SK-N-SH treated with all-trans-retinoic acid at 6 μM for 48 hours (cell line): ENCODE results near the gene FIGLA.

ENCODE experiments used
- ATAC-seq: fragments of 200-7000 bp; cut with Tn5 transposase; 3 replicates; pipeline ENCODE4 v1.9.1; 2020; ENCODE audit warnings: mild to moderate bottlenecking, moderate library complexity
- ARNTL ChIP-seq: fragments of 450-650 bp; formaldehyde crosslinking; IDR thresholded peaks from 2 replicates; pipeline ENCODE4 v1.5.0; 2020; ENCODE audit warnings: low read depth, mild to moderate bottlenecking, moderate library complexity, borderline replicate concordance
- BACH2 ChIP-seq: fragments of 250-450 bp; sonication (Bioruptor Pico); IDR thresholded peaks from 2 replicates; pipeline ENCODE4 v1.9.0; 2021; ENCODE audit warnings: mild to moderate bottlenecking, borderline replicate concordance
- CSDC2 ChIP-seq: fragments of 250-450 bp; sonication (Bioruptor Pico); IDR thresholded peaks from 2 replicates; pipeline ENCODE4 v1.5.0; 2020; ENCODE audit warnings: mild to moderate bottlenecking, moderate library complexity
- ESRRG ChIP-seq: fragments of 250-450 bp; sonication (Bioruptor Pico); IDR thresholded peaks from 2 replicates; pipeline ENCODE4 v1.6.1; 2021; ENCODE audit warnings: mild to moderate bottlenecking
- GLIS3 ChIP-seq: fragments of 250-450 bp; sonication (Bioruptor Pico); IDR thresholded peaks from 2 replicates; pipeline ENCODE4 v1.5.0; 2020; ENCODE audit warnings: mild to moderate bottlenecking, moderate library complexity
- ISL1 ChIP-seq: fragments of 250-450 bp; sonication (Bioruptor Pico); IDR thresholded peaks from 2 replicates; pipeline ENCODE4 v2.1.2; 2022; ENCODE audit warnings: mild to moderate bottlenecking, moderate library complexity
- OSR1 ChIP-seq: fragments of 250-450 bp; sonication (Bioruptor Pico); IDR thresholded peaks from 2 replicates; pipeline ENCODE4 v1.8.0; 2022; ENCODE audit warnings: moderate library complexity, mild to moderate bottlenecking, inconsistent platforms
- PPARA ChIP-seq: fragments of 250-450 bp; sonication (Bioruptor Pico); IDR thresholded peaks from 2 replicates; pipeline ENCODE4 v1.5.0; 2020; ENCODE audit warnings: mild to moderate bottlenecking, borderline replicate concordance
- RARB ChIP-seq: fragments of 250-450 bp; sonication (Bioruptor Pico); IDR thresholded peaks from 2 replicates; pipeline ENCODE4 v1.8.0; 2021; ENCODE audit warnings: mild to moderate bottlenecking, moderate library complexity
- SNAI2 ChIP-seq: fragments of 250-450 bp; sonication (Bioruptor Pico); IDR thresholded peaks from 2 replicates; pipeline ENCODE4 v1.5.0; 2020; ENCODE audit warnings: mild to moderate bottlenecking, moderate library complexity
- TCF4 ChIP-seq: fragments of 250-450 bp; sonication (Bioruptor Pico); IDR thresholded peaks from 2 replicates; pipeline ENCODE4 v1.8.0; 2021; ENCODE audit warnings: mild to moderate bottlenecking, moderate library complexity, borderline replicate concordance
- TOX ChIP-seq: fragments of 250-450 bp; sonication (Bioruptor Pico); IDR thresholded peaks from 2 replicates; pipeline ENCODE4 v1.8.0; 2021; ENCODE audit warnings: mild to moderate bottlenecking, moderate library complexity, borderline replicate concordance
- ZC3H10 ChIP-seq: fragments of 250-450 bp; sonication (Bioruptor Pico); IDR thresholded peaks from 2 replicates; pipeline ENCODE4 v1.5.1; 2021; ENCODE audit warnings: mild to moderate bottlenecking, moderate library complexity
- ZFP3 ChIP-seq: fragments of 250-450 bp; sonication (Bioruptor Pico); IDR thresholded peaks from 2 replicates; pipeline ENCODE4 v1.5.0; 2020; ENCODE audit warnings: mild to moderate bottlenecking, moderate library complexity
- ZFP30 ChIP-seq: fragments of 450-650 bp; formaldehyde crosslinking; IDR thresholded peaks from 2 replicates; pipeline ENCODE4 v1.5.0; 2022; ENCODE audit warnings: mild to moderate bottlenecking, moderate library complexity
- ZNF565 ChIP-seq: fragments of 450-650 bp; formaldehyde crosslinking; conservative IDR thresholded peaks from 2 replicates; pipeline ENCODE4 v1.5.0; 2020; ENCODE audit warnings: low read depth, mild to moderate bottlenecking, moderate library complexity
- ZNF8 ChIP-seq: fragments of 450-650 bp; formaldehyde crosslinking; IDR thresholded peaks from 2 replicates; pipeline ENCODE4 v1.5.0; 2020; ENCODE audit warnings: mild to moderate bottlenecking, moderate library complexity
- TF ChIP-seq, protein P1 (sequence below): fragments of 250-450 bp; sonication (Bioruptor Pico); IDR thresholded peaks from 2 replicates; pipeline ENCODE4 v1.5.0; 2020; ENCODE audit warnings: mild to moderate bottlenecking, moderate library complexity
- TF ChIP-seq, protein P2 (sequence below): fragments of 250-450 bp; sonication (Bioruptor Pico); IDR thresholded peaks from 2 replicates; pipeline ENCODE4 v1.8.0; 2021; ENCODE audit warnings: low read depth, mild to moderate bottlenecking, moderate library complexity, borderline replicate concordance
- TF ChIP-seq, protein P3 (sequence below): fragments of 250-450 bp; sonication (Bioruptor Pico); IDR thresholded peaks from 2 replicates; pipeline ENCODE4 v1.5.1; 2021; ENCODE audit warnings: mild to moderate bottlenecking, moderate library complexity
- TF ChIP-seq, protein P4 (sequence below): fragments of 250-450 bp; sonication (Bioruptor Pico); IDR thresholded peaks from 2 replicates; pipeline ENCODE4 v1.5.1; 2020; ENCODE audit warnings: low read depth, mild to moderate bottlenecking, moderate library complexity

The FIGLA gene

DNA sequence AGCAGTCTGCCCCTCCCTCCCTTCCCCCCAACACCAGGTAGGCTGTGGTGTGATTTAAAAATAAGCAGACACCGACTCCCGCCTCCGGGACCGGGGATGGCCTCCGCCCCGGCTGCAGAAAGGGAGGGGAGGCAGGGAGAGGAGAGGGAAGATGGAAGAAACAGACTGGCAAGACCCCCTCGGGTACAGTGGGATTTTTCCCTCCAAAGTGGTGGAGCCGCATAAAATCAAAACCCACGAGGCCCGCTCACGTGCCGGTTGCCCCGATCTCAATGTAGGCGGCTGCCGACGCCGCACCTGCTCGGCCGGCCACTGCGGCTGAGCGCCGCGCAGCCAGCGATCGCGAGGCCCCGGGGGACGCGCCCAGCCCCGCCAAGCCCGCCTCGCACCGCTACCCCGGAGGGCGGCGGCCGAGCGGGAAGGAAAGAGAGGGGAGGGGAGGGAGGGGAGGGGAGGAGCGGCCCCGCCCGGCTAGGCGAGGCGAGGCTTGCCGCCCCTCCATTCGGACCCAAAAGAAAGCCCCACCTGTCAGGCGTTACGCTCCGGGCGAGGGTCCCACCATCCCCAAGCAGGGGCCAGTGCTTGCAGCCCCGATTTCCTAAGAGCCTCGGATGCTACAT is 23.3 kb downstream of the FIGLA start:
- ATAC-seq = peak; percentile 41; the same call in 2 of the 3 replicates
- TF ChIP-seq ZFP30 (CRISPR knock-in tag) = no peak
- TF ChIP-seq ZC3H10 (CRISPR knock-in tag) = no peak
- no peak for TF ChIP-seq PPARA (CRISPR knock-in tag)
- TF ChIP-seq TOX (CRISPR knock-in tag) = no peak
- no peak for TF ChIP-seq TCF4 (CRISPR knock-in tag)
- TF ChIP-seq CSDC2 = no peak
- TF ChIP-seq OSR1 (CRISPR knock-in tag) = no peak
- no peak for TF ChIP-seq SNAI2 (CRISPR knock-in tag)
- no peak for TF ChIP-seq ZFP3 (CRISPR knock-in tag)
- TF ChIP-seq ARNTL (CRISPR knock-in tag) = no peak
- no peak for TF ChIP-seq ZNF565

DNA sequence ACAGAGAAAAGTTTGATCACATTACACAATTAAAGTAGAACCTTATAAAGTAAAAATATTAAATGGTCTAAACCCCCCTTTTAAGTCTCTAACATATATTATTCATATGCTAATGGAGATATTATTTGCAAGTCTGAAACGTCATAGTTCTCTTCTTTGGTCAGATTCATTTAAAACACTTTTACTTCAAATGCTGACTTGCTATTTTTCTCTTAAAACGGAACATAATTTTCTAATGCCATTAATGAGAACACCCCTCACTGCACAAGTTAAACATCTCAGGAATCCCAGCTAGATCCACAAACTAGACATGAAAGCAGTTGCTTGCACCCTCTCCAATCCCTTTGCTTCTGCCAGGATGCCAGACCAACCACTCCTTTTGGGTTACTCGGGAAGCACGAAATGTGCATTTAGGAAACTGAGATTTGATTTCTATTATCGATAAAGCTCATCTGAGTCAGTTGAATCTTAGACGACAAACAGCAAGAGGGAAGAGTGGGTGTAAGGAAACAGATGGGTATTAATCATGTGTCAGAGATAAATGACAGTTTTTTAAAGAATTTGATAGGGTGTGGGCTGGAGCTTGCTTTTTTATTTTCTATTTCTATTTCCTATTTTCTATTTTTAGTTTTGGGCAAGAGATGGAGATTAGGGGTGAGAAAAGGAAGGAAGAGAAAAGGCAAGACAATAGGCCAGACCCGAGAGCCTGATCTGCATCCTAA is 23.9 kb downstream of the FIGLA start:
- no peak for TF ChIP-seq ZNF8 (CRISPR knock-in tag)
- TF ChIP-seq RARB (CRISPR knock-in tag) = no peak
- TF ChIP-seq, protein P1, sequence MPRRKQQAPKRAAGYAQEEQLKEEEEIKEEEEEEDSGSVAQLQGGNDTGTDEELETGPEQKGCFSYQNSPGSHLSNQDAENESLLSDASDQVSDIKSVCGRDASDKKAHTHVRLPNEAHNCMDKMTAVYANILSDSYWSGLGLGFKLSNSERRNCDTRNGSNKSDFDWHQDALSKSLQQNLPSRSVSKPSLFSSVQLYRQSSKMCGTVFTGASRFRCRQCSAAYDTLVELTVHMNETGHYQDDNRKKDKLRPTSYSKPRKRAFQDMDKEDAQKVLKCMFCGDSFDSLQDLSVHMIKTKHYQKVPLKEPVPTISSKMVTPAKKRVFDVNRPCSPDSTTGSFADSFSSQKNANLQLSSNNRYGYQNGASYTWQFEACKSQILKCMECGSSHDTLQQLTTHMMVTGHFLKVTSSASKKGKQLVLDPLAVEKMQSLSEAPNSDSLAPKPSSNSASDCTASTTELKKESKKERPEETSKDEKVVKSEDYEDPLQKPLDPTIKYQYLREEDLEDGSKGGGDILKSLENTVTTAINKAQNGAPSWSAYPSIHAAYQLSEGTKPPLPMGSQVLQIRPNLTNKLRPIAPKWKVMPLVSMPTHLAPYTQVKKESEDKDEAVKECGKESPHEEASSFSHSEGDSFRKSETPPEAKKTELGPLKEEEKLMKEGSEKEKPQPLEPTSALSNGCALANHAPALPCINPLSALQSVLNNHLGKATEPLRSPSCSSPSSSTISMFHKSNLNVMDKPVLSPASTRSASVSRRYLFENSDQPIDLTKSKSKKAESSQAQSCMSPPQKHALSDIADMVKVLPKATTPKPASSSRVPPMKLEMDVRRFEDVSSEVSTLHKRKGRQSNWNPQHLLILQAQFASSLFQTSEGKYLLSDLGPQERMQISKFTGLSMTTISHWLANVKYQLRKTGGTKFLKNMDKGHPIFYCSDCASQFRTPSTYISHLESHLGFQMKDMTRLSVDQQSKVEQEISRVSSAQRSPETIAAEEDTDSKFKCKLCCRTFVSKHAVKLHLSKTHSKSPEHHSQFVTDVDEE = no peak
- TF ChIP-seq SNAI2 (CRISPR knock-in tag) = no peak
- TF ChIP-seq TOX (CRISPR knock-in tag) = no peak
- TF ChIP-seq, protein P2, sequence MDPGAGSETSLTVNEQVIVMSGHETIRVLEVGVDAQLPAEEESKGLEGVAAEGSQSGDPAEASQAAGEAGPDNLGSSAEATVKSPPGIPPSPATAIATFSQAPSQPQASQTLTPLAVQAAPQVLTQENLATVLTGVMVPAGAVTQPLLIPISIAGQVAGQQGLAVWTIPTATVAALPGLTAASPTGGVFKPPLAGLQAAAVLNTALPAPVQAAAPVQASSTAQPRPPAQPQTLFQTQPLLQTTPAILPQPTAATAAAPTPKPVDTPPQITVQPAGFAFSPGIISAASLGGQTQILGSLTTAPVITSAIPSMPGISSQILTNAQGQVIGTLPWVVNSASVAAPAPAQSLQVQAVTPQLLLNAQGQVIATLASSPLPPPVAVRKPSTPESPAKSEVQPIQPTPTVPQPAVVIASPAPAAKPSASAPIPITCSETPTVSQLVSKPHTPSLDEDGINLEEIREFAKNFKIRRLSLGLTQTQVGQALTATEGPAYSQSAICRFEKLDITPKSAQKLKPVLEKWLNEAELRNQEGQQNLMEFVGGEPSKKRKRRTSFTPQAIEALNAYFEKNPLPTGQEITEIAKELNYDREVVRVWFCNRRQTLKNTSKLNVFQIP (CRISPR knock-in tag) = no peak
- no peak for TF ChIP-seq ZC3H10 (CRISPR knock-in tag)
- no peak for TF ChIP-seq ISL1
- TF ChIP-seq CSDC2 = no peak
- TF ChIP-seq, protein P3, sequence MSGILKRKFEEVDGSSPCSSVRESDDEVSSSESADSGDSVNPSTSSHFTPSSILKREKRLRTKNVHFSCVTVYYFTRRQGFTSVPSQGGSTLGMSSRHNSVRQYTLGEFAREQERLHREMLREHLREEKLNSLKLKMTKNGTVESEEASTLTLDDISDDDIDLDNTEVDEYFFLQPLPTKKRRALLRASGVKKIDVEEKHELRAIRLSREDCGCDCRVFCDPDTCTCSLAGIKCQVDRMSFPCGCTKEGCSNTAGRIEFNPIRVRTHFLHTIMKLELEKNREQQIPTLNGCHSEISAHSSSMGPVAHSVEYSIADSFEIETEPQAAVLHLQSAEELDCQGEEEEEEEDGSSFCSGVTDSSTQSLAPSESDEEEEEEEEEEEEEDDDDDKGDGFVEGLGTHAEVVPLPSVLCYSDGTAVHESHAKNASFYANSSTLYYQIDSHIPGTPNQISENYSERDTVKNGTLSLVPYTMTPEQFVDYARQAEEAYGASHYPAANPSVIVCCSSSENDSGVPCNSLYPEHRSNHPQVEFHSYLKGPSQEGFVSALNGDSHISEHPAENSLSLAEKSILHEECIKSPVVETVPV (CRISPR knock-in tag) = no peak
- TF ChIP-seq, protein P4, sequence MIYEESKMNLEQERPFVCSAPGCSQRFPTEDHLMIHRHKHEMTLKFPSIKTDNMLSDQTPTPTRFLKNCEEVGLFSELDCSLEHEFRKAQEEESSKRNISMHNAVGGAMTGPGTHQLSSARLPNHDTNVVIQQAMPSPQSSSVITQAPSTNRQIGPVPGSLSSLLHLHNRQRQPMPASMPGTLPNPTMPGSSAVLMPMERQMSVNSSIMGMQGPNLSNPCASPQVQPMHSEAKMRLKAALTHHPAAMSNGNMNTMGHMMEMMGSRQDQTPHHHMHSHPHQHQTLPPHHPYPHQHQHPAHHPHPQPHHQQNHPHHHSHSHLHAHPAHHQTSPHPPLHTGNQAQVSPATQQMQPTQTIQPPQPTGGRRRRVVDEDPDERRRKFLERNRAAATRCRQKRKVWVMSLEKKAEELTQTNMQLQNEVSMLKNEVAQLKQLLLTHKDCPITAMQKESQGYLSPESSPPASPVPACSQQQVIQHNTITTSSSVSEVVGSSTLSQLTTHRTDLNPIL (CRISPR knock-in tag) = no peak
- no peak for TF ChIP-seq BACH2
- no peak for TF ChIP-seq ARNTL (CRISPR knock-in tag)
- no peak for TF ChIP-seq GLIS3 (CRISPR knock-in tag)
- TF ChIP-seq ESRRG (CRISPR knock-in tag) = no peak
- TF ChIP-seq ZFP30 (CRISPR knock-in tag) = no peak
- TF ChIP-seq, all 23 proteins: peak for 0
- ATAC-seq = no peak

DNA sequence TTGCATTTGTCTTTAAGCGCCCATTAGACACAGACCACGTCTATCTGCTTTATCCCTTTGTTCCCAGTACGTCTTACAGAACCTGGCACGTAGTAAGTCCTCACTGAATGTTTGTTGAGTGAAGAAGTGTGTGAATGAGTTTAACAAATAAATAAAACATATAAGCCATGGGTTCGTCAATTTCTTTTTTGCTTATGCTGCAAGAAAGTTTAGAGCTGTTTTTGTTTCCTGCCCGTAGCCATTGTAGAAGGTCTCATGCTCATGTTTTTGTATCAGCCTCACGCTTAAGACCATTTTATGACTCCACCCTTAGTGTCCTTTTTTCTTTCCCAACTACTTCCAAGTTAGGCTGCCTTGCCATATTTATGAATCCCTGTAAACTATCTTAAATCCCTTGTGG is 24.9 kb downstream of the FIGLA start:
- TF ChIP-seq ZNF8 (CRISPR knock-in tag) = no peak
- TF ChIP-seq GLIS3 (CRISPR knock-in tag) = no peak
- no peak for TF ChIP-seq ISL1
- TF ChIP-seq TCF4 (CRISPR knock-in tag) = no peak
- no peak for TF ChIP-seq ZFP3 (CRISPR knock-in tag)
- TF ChIP-seq, protein P2 (CRISPR knock-in tag) = no peak

More for the DNA sequence above, 24.9 kb downstream of the FIGLA start:
- ATAC-seq = no peak
